Suprapubic skin (tissue), 4 donors: ENCODE data around the gene TMPRSS13.

ENCODE experiments used
- CTCF ChIP-seq, 2 donors: fragments of 200-600 bp in 1 of 2; fragments of 450-650 bp in 1 of 2; sonication (generic) in 1 of 2; IDR thresholded peaks; one replicate each; pipeline ENCODE4 v1.5.1; 2016 to 2019; ENCODE audit warnings: antibody characterized with exemption in 2 of 2, mild to moderate bottlenecking in 1 of 2, moderate library complexity in 1 of 2
- EP300 ChIP-seq: sonication (generic); formaldehyde crosslinking; IDR thresholded peaks from one replicate; pipeline ENCODE4 v1.6.1; 2017; ENCODE audit warnings: antibody characterized with exemption
- POLR2AphosphoS5 ChIP-seq, 3 donors: sonication (generic); formaldehyde crosslinking; IDR thresholded peaks; one replicate each; pipeline ENCODE4 v1.6.1; 2017; ENCODE audit warnings: antibody characterized with exemption in 3 of 3

GRCh38 chr11:117959438-117960149 is 30.4 kb upstream of the TMPRSS13 start:
- TF ChIP-seq CTCF (IDR thresholded peaks at IDR 0.05) (no peak), EP300 (no peak), POLR2AphosphoS5 (IDR thresholded peaks at IDR 0.05) (no peak)
